Mesothelial cell of epicardium (in vitro differentiated cells): ENCODE measurements around the gene MYO5B. TPM values are rescaled to one million over a fixed set of nuclear protein-coding genes. Genes with fewer than 3 reads are reported as not detected.

Experiments
- DNase-seq, 2 experiments: peaks; one replicate each; pipeline ENCODE4 v3.0.0; 2021; ENCODE audit warnings: low spot score in 2 of 2; ENCODE audit not compliant: unreplicated experiment in 2 of 2
- H3K27ac Mint-ChIP-seq: 2 replicates; pipeline ENCODE4 v1.8.0; 2021; ENCODE audit warnings: mixed read lengths
- H3K27me3 Mint-ChIP-seq: 2 replicates; pipeline ENCODE4 v1.8.0; 2021; ENCODE audit warnings: low read depth, mixed read lengths
- H3K36me3 Mint-ChIP-seq: 2 replicates; pipeline ENCODE4 v1.8.0; 2021; ENCODE audit warnings: mixed read lengths
- H3K4me1 Mint-ChIP-seq: 2 replicates; pipeline ENCODE4 v1.8.0; 2021; ENCODE audit warnings: mixed read lengths
- H3K4me3 Mint-ChIP-seq: 2 replicates; pipeline ENCODE4 v1.8.0; 2021; ENCODE audit warnings: mild to moderate bottlenecking, moderate library complexity, mixed read lengths
- H3K9me3 Mint-ChIP-seq: 2 replicates; pipeline ENCODE4 v1.8.0; 2021; ENCODE audit warnings: mixed read lengths
- total RNA-seq: library from RNA; stranded (reverse); gene quantifications from 3 replicates; pipeline ENCODE4 v1.2.1, GENCODE V29; 2021
- TF ChIP-seq, protein P1 (sequence below): fragments of 200-600 bp; sonication (generic); IDR thresholded peaks from one replicate; pipeline ENCODE4 v1.5.0; 2021; ENCODE audit warnings: antibody characterized with exemption; ENCODE audit not compliant: unreplicated experiment

Gene MYO5B
- total RNA-seq, 1 donor from 2014 or later = 15.1 TPM

DNA sequence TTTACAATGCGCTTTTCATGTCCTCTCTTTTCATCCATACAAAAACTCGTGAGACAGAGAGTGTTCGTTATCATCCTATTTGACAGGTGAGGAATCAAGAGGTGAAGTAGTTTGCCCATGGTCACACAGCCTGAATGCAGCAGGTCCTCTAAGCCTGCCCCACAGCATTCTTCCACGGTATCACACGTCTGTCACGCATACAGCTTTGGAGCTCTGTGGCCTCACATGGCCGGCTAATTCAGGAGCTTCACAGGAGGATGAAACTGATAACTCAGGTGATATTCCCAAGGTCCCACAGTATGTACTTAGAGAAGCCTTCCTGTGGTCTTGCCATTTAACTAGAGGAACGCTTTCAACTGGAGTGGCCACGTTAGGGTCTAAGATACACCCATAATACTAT lies 59.0 kb downstream of the MYO5B start:
- H3K36me3 Mint-ChIP-seq = no peaks in the 10 kb centered on the region
- H3K27ac Mint-ChIP-seq = peak overlapping the region; percentile 5
- TF ChIP-seq, protein P1, sequence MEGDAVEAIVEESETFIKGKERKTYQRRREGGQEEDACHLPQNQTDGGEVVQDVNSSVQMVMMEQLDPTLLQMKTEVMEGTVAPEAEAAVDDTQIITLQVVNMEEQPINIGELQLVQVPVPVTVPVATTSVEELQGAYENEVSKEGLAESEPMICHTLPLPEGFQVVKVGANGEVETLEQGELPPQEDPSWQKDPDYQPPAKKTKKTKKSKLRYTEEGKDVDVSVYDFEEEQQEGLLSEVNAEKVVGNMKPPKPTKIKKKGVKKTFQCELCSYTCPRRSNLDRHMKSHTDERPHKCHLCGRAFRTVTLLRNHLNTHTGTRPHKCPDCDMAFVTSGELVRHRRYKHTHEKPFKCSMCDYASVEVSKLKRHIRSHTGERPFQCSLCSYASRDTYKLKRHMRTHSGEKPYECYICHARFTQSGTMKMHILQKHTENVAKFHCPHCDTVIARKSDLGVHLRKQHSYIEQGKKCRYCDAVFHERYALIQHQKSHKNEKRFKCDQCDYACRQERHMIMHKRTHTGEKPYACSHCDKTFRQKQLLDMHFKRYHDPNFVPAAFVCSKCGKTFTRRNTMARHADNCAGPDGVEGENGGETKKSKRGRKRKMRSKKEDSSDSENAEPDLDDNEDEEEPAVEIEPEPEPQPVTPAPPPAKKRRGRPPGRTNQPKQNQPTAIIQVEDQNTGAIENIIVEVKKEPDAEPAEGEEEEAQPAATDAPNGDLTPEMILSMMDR = no peak
- DNase-seq = no peak
- H3K4me1 Mint-ChIP-seq = peaks cover 59% of the 10 kb centered on the region
- no peak overlapping the region for H3K4me3 Mint-ChIP-seq
- no peaks in the 10 kb centered on the region for H3K27me3 Mint-ChIP-seq
- H3K9me3 Mint-ChIP-seq = peaks cover 4% of the 10 kb centered on the region

DNA sequence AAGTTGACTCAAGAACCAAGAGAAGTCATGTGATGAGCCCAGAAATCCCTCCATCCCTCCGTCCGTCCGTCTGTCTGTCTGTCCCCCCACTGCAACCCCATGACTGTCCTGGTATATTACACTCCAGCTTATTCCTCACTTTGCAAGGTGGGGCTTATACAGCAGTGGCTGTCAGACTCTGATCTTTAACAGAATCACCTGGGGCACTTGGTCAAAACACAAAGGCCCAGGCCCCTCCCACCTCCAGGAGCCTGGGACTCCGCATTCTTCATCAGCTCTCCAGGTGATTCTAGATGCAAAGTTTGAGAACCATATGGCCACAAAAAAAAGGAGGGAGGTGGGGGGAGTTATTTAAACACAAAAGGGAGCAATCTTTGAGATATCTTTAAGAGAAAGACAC lies 61.4 kb downstream of the MYO5B start:
- Mint-ChIP-seq H3K27me3 (no peaks in the 10 kb centered on the region), H3K36me3 (no peaks in the 10 kb centered on the region), H3K9me3 (peaks cover 4% of the 10 kb centered on the region), H3K4me3 (no peak overlapping the region), H3K27ac (peak overlapping the region; percentile 84), H3K4me1 (peaks cover 57% of the 10 kb centered on the region)
- no peak for DNase-seq
- TF ChIP-seq, protein P1 = no peak

DNA sequence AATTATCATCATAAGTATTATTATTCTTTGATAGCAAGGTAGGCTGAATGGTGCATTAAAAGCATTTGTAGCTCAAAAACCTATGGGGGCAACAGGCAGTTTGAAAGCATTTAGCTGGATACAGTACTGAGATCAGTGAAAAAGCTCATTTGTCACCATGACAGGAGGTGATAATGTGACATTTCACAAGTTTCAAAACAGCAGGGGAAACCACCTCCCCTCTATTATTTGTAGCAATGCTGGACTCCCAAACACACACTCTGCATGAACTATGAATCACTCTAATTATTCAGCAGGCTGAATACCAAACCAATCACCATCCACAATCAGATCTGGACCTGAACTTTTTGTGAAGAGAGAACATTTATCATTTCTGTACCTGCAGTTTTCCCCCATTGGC lies 63.4 kb downstream of the MYO5B start:
- H3K9me3 Mint-ChIP-seq = no peaks in the 10 kb centered on the region
- H3K4me3 Mint-ChIP-seq = no peak overlapping the region
- H3K27me3 Mint-ChIP-seq = no peaks in the 10 kb centered on the region
- DNase-seq = no peak
- peaks cover 61% of the 10 kb centered on the region for H3K4me1 Mint-ChIP-seq
- H3K36me3 Mint-ChIP-seq = no peaks in the 10 kb centered on the region
- H3K27ac Mint-ChIP-seq = no peak overlapping the region
- TF ChIP-seq, protein P1 = no peak

DNA sequence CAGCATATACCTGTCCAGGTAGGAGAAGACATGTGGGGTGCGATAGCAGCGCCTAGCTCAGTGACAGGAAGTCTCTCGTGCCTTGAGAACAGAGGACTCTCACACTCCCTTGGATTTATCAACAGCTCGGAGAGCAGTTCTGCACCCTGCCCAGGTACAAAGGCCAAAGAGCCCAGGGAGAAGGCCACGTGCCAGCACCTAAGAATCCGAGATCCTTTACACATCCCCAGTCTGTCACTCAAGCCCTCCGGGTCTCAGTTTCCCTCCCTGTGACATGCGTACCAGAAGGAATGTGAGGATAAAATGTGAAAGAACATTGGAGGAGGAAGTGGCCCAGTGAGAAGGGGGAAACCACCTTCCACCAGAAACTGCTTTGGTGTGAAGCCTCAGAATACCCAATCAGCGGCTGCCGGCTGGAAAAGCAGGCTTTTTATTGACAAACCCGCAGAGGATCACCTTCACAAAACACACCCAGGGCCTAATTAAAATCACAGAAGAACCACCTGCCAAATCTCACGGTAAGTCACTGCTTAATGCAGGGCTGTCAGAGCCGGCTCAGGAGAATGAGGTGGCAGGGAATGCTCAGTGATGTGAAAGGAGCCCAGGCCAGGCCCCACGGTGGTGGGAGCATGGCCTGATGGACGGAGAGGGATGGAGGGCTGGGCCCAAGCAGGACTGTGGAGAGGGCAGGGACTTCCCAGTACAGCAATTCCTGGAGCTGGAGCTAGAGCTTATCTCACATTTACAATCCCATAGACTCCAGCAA lies 66.3 kb downstream of the MYO5B start:
- H3K9me3 Mint-ChIP-seq = no peaks in the 10 kb centered on the region
- H3K36me3 Mint-ChIP-seq = no peaks in the 10 kb centered on the region
- peak overlapping the region; percentile 43 for H3K27ac Mint-ChIP-seq
- H3K4me3 Mint-ChIP-seq = no peak overlapping the region
- no peaks in the 10 kb centered on the region for H3K27me3 Mint-ChIP-seq
- TF ChIP-seq, protein P1 = no peak
- no peak for DNase-seq
- peaks cover 55% of the 10 kb centered on the region for H3K4me1 Mint-ChIP-seq

DNA sequence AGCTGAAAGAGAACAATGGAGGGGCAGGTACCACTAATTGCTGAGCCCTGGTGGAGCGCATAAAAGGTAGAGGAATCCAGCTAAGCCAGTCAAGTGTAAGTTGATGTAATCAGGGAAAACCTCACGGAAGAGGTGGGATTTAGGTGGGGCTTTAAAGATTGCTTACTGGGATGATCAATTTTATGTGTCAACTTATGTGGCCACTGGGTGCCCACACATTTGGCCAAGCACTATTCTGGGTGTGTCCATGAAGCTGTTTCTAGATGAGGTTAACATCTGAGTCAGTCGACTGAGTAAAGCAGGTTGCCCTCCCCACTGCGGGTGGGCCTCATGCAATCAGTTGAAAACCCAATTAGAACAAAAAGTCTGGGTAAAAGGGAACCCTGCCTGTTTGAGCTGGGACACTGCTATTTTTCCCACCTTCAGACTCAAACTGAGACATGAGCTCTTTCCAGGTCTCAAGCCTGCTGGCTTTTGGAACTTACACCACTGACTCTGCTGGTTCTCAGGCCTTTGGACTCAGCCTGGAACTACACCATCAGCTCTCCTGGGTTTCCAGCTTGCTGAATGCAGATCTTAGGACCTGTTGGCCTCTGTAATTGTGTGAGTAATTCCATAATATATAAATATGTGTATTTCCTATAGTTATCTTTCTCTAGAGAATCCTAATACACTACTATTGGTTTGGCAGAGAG lies 67.3 kb downstream of the MYO5B start:
- H3K4me1 Mint-ChIP-seq = peaks cover 47% of the 10 kb centered on the region
- TF ChIP-seq, protein P1 = no peak
- no peaks in the 10 kb centered on the region for H3K9me3 Mint-ChIP-seq
- no peak for DNase-seq
- H3K27me3 Mint-ChIP-seq = no peaks in the 10 kb centered on the region
- no peak overlapping the region for H3K27ac Mint-ChIP-seq
- no peak overlapping the region for H3K4me3 Mint-ChIP-seq
- no peaks in the 10 kb centered on the region for H3K36me3 Mint-ChIP-seq
